ENCODE measurements around the gene ACMSD. TPM values are rescaled to one million over a fixed set of nuclear protein-coding genes. Genes with fewer than 3 reads are reported as not detected.
A peak's percentile ranks its signal among the peaks of the same experiment; 100 is the strongest.
"Not testable (repeated sequence)": the region's sequence is repeated elsewhere in the genome, so short reads cannot be mapped to it uniquely, and the experiment has no call there.

ACMSD gene
- total and polyA plus RNA-seq, 2 donors (not counting 1 experiment from before 2014, with no cell fraction given) = not detected

GRCh38 chr2:134899204-134899603 is 60.8 kb downstream of the ACMSD start:
- Histone ChIP-seq H3K27ac (ENCODE audit: insufficient read depth, low read length) (no peak overlapping the region), H3K36me3 (ENCODE audit: control insufficient read depth, insufficient read depth, low read length) (no peaks in the 10 kb centered on the region), H3K4me1 (ENCODE audit: control insufficient read depth, extremely low read depth, insufficient read depth, low read length) (no peaks in the 10 kb centered on the region), H3K27me3 (ENCODE audit: control insufficient read depth, insufficient read depth, low read length) (no peaks in the 10 kb centered on the region), H3K4me3 (replicated peaks in 1 of 4; ENCODE audit: control extremely low read depth in 1 of 4, insufficient read depth in 1 of 4, low read depth in 3 of 4, low read length in 4 of 4) (no peak overlapping the region), H4K20me1 (ENCODE audit: control insufficient read depth, extremely low read depth, insufficient read depth, low read length) (no peaks in the 10 kb centered on the region), H3K9me3 (ENCODE audit: control insufficient read depth, insufficient read depth, low read depth, low read length) (no peaks in the 10 kb centered on the region), H3K79me2 (ENCODE audit: control insufficient read depth, insufficient read depth, low read length) (no peaks in the 10 kb centered on the region), H3K4me2 (ENCODE audit: extremely low read depth, insufficient read depth, low read length) (no peak overlapping the region), H3K9ac (ENCODE audit: insufficient read depth, low read length) (no peak overlapping the region), H2AFZ (ENCODE audit: low read length) (no peak overlapping the region)
- DNase-seq (ENCODE audit: low read depth in 2 of 2) = no peak
- TF ChIP-seq EZH2 (IDR thresholded peaks at IDR 0.05; ENCODE audit: low read length, missing control alignments) (no peak), CTCF (conservative IDR thresholded peaks at IDR 0.05 in 1 of 2, IDR thresholded peaks at IDR 0.05 in 1 of 2; ENCODE audit: low read depth in 1 of 2, low read length in 2 of 2) (no peak)

GRCh38 chr2:134900151-134900550 is 61.7 kb downstream of the ACMSD start:
- no peaks in the 10 kb centered on the region for H3K4me1 ChIP-seq (ENCODE audit: control insufficient read depth, extremely low read depth, insufficient read depth, low read length)
- H3K4me2 ChIP-seq (ENCODE audit: extremely low read depth, insufficient read depth, low read length) = no peak overlapping the region
- no peaks in the 10 kb centered on the region for H3K79me2 ChIP-seq (ENCODE audit: control insufficient read depth, insufficient read depth, low read length)
- TF ChIP-seq EZH2 (IDR thresholded peaks at IDR 0.05; ENCODE audit: low read length, missing control alignments) (no peak), CTCF (conservative IDR thresholded peaks at IDR 0.05 in 1 of 2, IDR thresholded peaks at IDR 0.05 in 1 of 2; ENCODE audit: low read depth in 1 of 2, low read length in 2 of 2) (no peak)
- peak; percentile 26 to 65 for DNase-seq (ENCODE audit: low read depth in 2 of 2)
- no peaks in the 10 kb centered on the region for H3K36me3 ChIP-seq (ENCODE audit: control insufficient read depth, insufficient read depth, low read length)
- H2AFZ ChIP-seq (ENCODE audit: low read length) = no peak overlapping the region
- H3K9ac ChIP-seq (ENCODE audit: insufficient read depth, low read length) = no peak overlapping the region
- H3K27me3 ChIP-seq (ENCODE audit: control insufficient read depth, insufficient read depth, low read length) = no peaks in the 10 kb centered on the region
- no peaks in the 10 kb centered on the region for H4K20me1 ChIP-seq (ENCODE audit: control insufficient read depth, extremely low read depth, insufficient read depth, low read length)
- no peak overlapping the region for H3K27ac ChIP-seq (ENCODE audit: insufficient read depth, low read length)
- H3K4me3 ChIP-seq (replicated peaks in 1 of 4; ENCODE audit: control extremely low read depth in 1 of 4, insufficient read depth in 1 of 4, low read depth in 3 of 4, low read length in 4 of 4) = no peak overlapping the region
- no peaks in the 10 kb centered on the region for H3K9me3 ChIP-seq (ENCODE audit: control insufficient read depth, insufficient read depth, low read depth, low read length)

GRCh38 chr2:134903701-134904100 is 65.3 kb downstream of the ACMSD start:
- not testable (repeated sequence) for H3K4me1 ChIP-seq (ENCODE audit: control insufficient read depth, extremely low read depth, insufficient read depth, low read length); H3K9ac ChIP-seq (ENCODE audit: insufficient read depth, low read length); H2AFZ ChIP-seq (ENCODE audit: low read length); H3K9me3 ChIP-seq (ENCODE audit: control insufficient read depth, insufficient read depth, low read depth, low read length); H3K27ac ChIP-seq (ENCODE audit: insufficient read depth, low read length); DNase-seq (ENCODE audit: low read depth in 2 of 2); H3K4me2 ChIP-seq (ENCODE audit: extremely low read depth, insufficient read depth, low read length); H4K20me1 ChIP-seq (ENCODE audit: control insufficient read depth, extremely low read depth, insufficient read depth, low read length); H3K4me3 ChIP-seq (replicated peaks in 1 of 4; ENCODE audit: control extremely low read depth in 1 of 4, insufficient read depth in 1 of 4, low read depth in 3 of 4, low read length in 4 of 4); H3K27me3 ChIP-seq (ENCODE audit: control insufficient read depth, insufficient read depth, low read length); H3K79me2 ChIP-seq (ENCODE audit: control insufficient read depth, insufficient read depth, low read length); H3K36me3 ChIP-seq (ENCODE audit: control insufficient read depth, insufficient read depth, low read length)

Measured in fibroblast of lung (primary cell).